ENCODE measurements around the gene AKR1E2.

DNA sequence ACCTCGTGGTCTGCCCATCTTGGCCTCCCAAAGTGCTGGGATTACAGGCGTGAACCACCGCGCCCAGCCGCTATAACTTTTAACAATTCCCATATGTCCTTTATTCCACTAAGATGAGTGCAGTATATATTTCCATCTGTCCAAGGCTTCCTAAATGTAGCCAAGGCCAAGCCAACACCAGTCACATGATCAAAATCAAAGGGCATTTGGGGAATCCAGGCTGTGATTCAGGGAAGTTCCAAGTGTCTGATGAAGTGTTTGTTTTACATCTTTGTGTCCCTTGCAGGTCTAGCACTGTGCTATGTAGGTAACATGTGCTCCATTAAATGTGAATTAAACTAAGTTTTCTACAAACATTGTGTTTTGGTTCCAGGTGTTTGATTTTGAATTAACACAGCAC lies 20.8 kb downstream of the AKR1E2 start:
- TF ChIP-seq CTCF (IDR thresholded peaks at IDR 0.05) (no peak), POLR2A (IDR thresholded peaks at IDR 0.05) (no peak)

Data from body of pancreas (tissue), 4 donors.